Karpas-422 (cell line): Measurements from ENCODE around the gene CSNK1A1L. TPM values are rescaled to one million over a fixed set of nuclear protein-coding genes. Genes with fewer than 3 reads are reported as not detected.
"Not testable (repeated sequence)": the region's sequence is repeated elsewhere in the genome, so short reads cannot be mapped to it uniquely, and the experiment has no call there.

Source experiments
- DNase-seq: peaks from one replicate; pipeline ENCODE4 v3.0.0-alpha.2; 2015
- H2AFZ ChIP-seq: fragments of 200-600 bp; sonication (generic); 2 replicates; pipeline ENCODE4 v1.6.1; 2014; ENCODE audit warnings: antibody characterized with exemption, low read length, mixed read lengths
- H3K27ac ChIP-seq: fragments of 200-600 bp; sonication (generic); 2 replicates; pipeline ENCODE4 v1.5.1; 2014; ENCODE audit warnings: mild to moderate bottlenecking, low read length, moderate library complexity
- H3K27me3 ChIP-seq: fragments of 200-600 bp; sonication (generic); 2 replicates; pipeline ENCODE4 v1.6.1; 2014; ENCODE audit warnings: low read length, mixed read lengths
- H3K36me3 ChIP-seq: fragments of 200-600 bp; sonication (generic); 2 replicates; pipeline ENCODE4 v1.6.1; 2014; ENCODE audit warnings: low read length, mixed read lengths; ENCODE audit not compliant: insufficient read depth
- H3K4me1 ChIP-seq: fragments of 200-600 bp; sonication (generic); 2 replicates; pipeline ENCODE4 v1.6.1; 2014; ENCODE audit warnings: mild to moderate bottlenecking, low read length, mixed read lengths
- H3K4me2 ChIP-seq: fragments of 200-600 bp; sonication (generic); 2 replicates; pipeline ENCODE4 v1.6.1; 2014; ENCODE audit warnings: low read length, low read depth, mild to moderate bottlenecking; ENCODE audit not compliant: poor library complexity, severe bottlenecking
- H3K4me3 ChIP-seq: fragments of 200-600 bp; sonication (generic); 2 replicates; pipeline ENCODE4 v1.5.1; 2014; ENCODE audit warnings: mild to moderate bottlenecking, antibody characterized with exemption, low read length, mixed read lengths
- H3K79me2 ChIP-seq: fragments of 200-600 bp; sonication (generic); 2 replicates; pipeline ENCODE4 v1.6.1; 2014; ENCODE audit warnings: mild to moderate bottlenecking, low read length, mixed read lengths
- H3K9ac ChIP-seq: fragments of 200-600 bp; sonication (generic); 2 replicates; pipeline ENCODE4 v1.6.0; 2014; ENCODE audit warnings: low read length
- H3K9me2 ChIP-seq: fragments of 200-600 bp; sonication (generic), shearing (Covaris generic); replicated peaks from 2 replicates; pipeline ENCODE4 v1.6.0; 2014; ENCODE audit warnings: mild to moderate bottlenecking, low read length, moderate library complexity; ENCODE audit not compliant: insufficient read depth
- H3K9me3 ChIP-seq: fragments of 300-700, 200-600 bp; sonication (generic); 2 replicates; pipeline ENCODE4 v1.6.1; 2014; ENCODE audit warnings: low read length, mixed read lengths
- H4K20me1 ChIP-seq: fragments of 200-600 bp; sonication (generic); 2 replicates; pipeline ENCODE4 v1.6.1; 2014; ENCODE audit warnings: mild to moderate bottlenecking, antibody characterized with exemption, low read length, low read depth; ENCODE audit not compliant: insufficient read depth
- total RNA-seq: library from RNA; depleted of rRNA; stranded (reverse); fragments of >200 nt; shearing (Covaris generic); gene quantifications from 2 replicates; pipeline ENCODE4 v1.2.3, GENCODE V29; 2014; ENCODE audit warnings: low replicate concordance

The CSNK1A1L gene
- total RNA-seq, 1 experiment from 2014 or later, result not detected

- Histone ChIP-seq H4K20me1 (no peaks in the 10 kb centered on the region), H2AFZ (no peak overlapping the region), H3K27ac (no peak overlapping the region), H3K27me3 (no peaks in the 10 kb centered on the region), H3K79me2 (no peaks in the 10 kb centered on the region), H3K4me1 (peaks cover 35% of the 10 kb centered on the region), H3K9ac (no peak overlapping the region), H3K4me3 (no peak overlapping the region), H3K9me3 (no peaks in the 10 kb centered on the region), H3K36me3 (no peaks in the 10 kb centered on the region), H3K9me2 (no peaks in the 10 kb centered on the region), H3K4me2 (no peak overlapping the region)
- DNase-seq, result no peak
Measured at GRCh38 chr13:37069597-37070103, 35.8 kb downstream of the CSNK1A1L start.

DNA sequence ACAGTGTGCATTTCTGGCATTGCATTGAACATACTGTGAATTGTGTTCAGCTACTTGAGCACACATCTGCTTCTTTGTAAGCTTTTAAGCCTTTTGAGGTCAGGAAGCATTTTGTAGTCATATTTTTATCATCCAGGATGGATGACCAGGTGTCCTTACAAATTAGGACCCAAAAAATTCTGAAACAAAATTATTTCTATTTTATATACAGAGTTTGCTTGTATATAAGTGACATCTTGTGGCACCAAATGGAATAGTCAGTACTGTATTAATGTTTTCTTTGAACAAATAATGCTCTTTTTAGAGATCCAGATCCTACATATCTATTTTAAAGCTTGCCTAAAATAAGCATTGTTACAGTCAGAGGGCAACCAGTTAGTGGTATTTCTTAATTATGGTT, 36.5 kb downstream of the CSNK1A1L start:
- no peak overlapping the region for H2AFZ ChIP-seq

GRCh38 chr13:37067874-37068273, 37.6 kb downstream of the CSNK1A1L start:
- Histone ChIP-seq H3K4me2 (peak overlapping the region; percentile 42), H3K4me3 (no peak overlapping the region), H3K9me3 (no peaks in the 10 kb centered on the region), H3K4me1 (peaks cover 40% of the 10 kb centered on the region), H3K27ac (peak overlapping the region; percentile 70), H3K27me3 (no peaks in the 10 kb centered on the region), H3K9me2 (no peaks in the 10 kb centered on the region), H3K36me3 (no peaks in the 10 kb centered on the region), H4K20me1 (no peaks in the 10 kb centered on the region), H2AFZ (no peak overlapping the region), H3K9ac (no peak overlapping the region), H3K79me2 (no peaks in the 10 kb centered on the region)
- DNase-seq, result no peak

More for the DNA sequence above, 36.5 kb downstream of the CSNK1A1L start:
- Histone ChIP-seq H3K27ac (peak overlapping the region; percentile 70; the same call in 1 of the 2 replicates), H4K20me1 (no peaks in the 10 kb centered on the region), H3K9me3 (no peaks in the 10 kb centered on the region), H3K4me2 (peak overlapping the region; percentile 42), H3K4me3 (no peak overlapping the region), H3K9me2 (no peaks in the 10 kb centered on the region), H3K4me1 (peaks cover 40% of the 10 kb centered on the region), H3K79me2 (no peaks in the 10 kb centered on the region), H3K27me3 (no peaks in the 10 kb centered on the region), H3K9ac (no peak overlapping the region), H3K36me3 (no peaks in the 10 kb centered on the region)
- DNase-seq, result peak; percentile 76

GRCh38 chr13:37065890-37066526, 39.5 kb downstream of the CSNK1A1L start:
- H3K27me3 ChIP-seq, result no peaks in the 10 kb centered on the region
- H3K4me3 ChIP-seq, result no peak overlapping the region
- no peaks in the 10 kb centered on the region for H3K36me3 ChIP-seq
- H3K79me2 ChIP-seq, result no peaks in the 10 kb centered on the region
- H3K9me2 ChIP-seq, result no peaks in the 10 kb centered on the region
- no peak overlapping the region for H3K27ac ChIP-seq
- no peaks in the 10 kb centered on the region for H3K9me3 ChIP-seq
- no peaks in the 10 kb centered on the region for H4K20me1 ChIP-seq
- H3K9ac ChIP-seq, result no peak overlapping the region
- no peak for DNase-seq
- peaks cover 40% of the 10 kb centered on the region for H3K4me1 ChIP-seq
- no peak overlapping the region for H3K4me2 ChIP-seq
- H2AFZ ChIP-seq, result no peak overlapping the region

DNA sequence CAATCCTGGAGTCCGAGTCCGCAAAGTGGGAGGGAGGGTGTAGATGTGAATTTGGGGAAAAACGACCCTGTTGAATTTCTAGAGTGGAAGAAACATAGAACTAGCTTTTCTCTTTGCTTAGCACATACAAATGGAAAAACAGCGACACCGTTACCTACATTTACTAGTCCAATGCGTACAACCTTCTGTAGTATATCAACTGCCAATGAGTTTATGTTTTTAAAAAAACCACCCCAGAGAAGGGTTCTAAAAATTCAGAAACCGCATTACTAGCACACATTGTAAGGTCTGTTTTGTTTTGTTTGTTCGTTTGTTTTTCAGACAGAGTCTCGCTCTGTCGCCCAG, 45.6 kb downstream of the CSNK1A1L start:
- Histone ChIP-seq H3K27ac (no peak overlapping the region), H2AFZ (peak overlapping the region; percentile 83), H3K36me3 (peaks cover 5% of the 10 kb centered on the region), H3K4me1 (peaks cover 25% of the 10 kb centered on the region), H4K20me1 (no peaks in the 10 kb centered on the region), H3K4me2 (peak overlapping the region; percentile 89), H3K4me3 (peak overlapping the region; percentile 90), H3K27me3 (no peaks in the 10 kb centered on the region), H3K79me2 (peaks cover 33% of the 10 kb centered on the region), H3K9ac (peak overlapping the region; percentile 85), H3K9me3 (0 out of 2 replicates have a peak, but pooled peaks cover 3% of the 10 kb centered on the region), H3K9me2 (no peaks in the 10 kb centered on the region)
- DNase-seq, result no peak

DNA sequence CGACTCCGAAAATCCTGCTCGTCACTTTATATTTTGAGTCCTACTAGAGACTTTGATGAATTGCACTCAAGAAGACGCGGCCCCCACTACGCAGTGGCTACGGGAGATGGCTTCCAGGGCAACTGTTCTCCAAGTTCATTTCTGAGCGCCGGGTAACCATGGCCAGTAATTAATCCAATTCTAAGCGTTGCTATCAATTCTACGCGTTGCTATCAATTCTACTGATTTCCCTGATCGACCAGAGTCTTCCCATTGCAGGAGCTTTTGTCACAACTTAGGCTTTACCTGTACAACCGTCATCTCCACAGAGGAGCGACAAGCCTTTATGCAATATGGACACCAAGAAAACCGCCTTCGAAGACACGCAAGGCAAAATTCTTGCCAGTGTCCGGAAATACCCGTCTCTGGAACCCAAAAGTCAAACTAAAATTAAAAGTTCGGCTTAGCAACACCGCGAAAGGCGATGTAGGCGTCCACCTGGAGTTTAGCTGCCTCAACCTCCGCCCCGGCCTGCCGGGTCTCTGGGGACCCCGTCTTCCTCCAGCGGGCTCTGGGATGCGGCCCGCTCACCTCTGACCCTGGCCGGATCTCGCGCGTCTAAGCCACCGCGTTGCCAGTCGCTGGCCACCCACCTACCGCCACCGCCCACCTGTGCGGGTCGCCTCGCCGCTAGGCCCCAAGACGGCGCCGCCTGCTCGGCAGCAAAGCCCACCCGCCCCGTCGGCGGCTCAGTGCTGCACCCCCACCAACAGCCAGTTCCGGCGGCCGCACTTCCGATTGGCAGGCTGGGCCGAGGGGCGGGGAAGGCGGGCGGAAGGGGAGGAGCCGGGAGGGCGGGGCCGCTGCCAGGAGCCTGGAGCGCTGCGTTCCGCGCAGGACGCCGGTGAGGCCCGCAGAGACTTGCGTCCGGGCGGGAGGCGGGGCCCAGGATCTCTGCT, 46.3 kb downstream of the CSNK1A1L start, which contains the start of gene SUPT20H:
Gene SUPT20H, minus strand, starts transcription at position 779 of the 938 bp plus-strand sequence. CDS start 8,198 bp downstream, outside the sequence.
- Histone ChIP-seq H3K27ac (peak within 1 kb of the TSS; percentile 77), H3K79me2 (peaks cover 34% of the 10 kb centered on the region), H3K36me3 (peaks cover 5% of the 10 kb centered on the region), H3K9me3 (0 out of 2 replicates have a peak, but pooled peaks cover 3% of the 10 kb centered on the region), H3K4me3 (peak within 1 kb of the TSS; percentile 90), H3K4me1 (peaks cover 19% of the 10 kb centered on the region), H3K9me2 (no peaks in the 10 kb centered on the region), H3K4me2 (peak within 1 kb of the TSS; percentile 89), H4K20me1 (no peaks in the 10 kb centered on the region), H3K27me3 (no peaks in the 10 kb centered on the region), H2AFZ (peak within 1 kb of the TSS; percentile 83), H3K9ac (peak within 1 kb of the TSS; percentile 85)
- peak; percentile 97 for DNase-seq

GRCh38 chr13:37056228-37056627, 49.2 kb downstream of the CSNK1A1L start:
- Histone ChIP-seq H3K4me1 (peaks cover 19% of the 10 kb centered on the region), H3K79me2 (peaks cover 59% of the 10 kb centered on the region)
- DNase-seq, H3K9me2 ChIP-seq, H4K20me1 ChIP-seq, H3K4me2 ChIP-seq, H3K4me3 ChIP-seq, H2AFZ ChIP-seq, H3K9ac ChIP-seq, H3K27ac ChIP-seq, H3K36me3 ChIP-seq, H3K9me3 ChIP-seq, H3K27me3 ChIP-seq: not testable (repeated sequence)
